Measurements from ENCODE around the gene ERN1. TPM values are rescaled to one million over a fixed set of nuclear protein-coding genes. Genes with fewer than 3 reads are reported as not detected.

ERN1 gene
- total RNA-seq, 1 experiment from 2014 or later = 3.8 TPM

DNA sequence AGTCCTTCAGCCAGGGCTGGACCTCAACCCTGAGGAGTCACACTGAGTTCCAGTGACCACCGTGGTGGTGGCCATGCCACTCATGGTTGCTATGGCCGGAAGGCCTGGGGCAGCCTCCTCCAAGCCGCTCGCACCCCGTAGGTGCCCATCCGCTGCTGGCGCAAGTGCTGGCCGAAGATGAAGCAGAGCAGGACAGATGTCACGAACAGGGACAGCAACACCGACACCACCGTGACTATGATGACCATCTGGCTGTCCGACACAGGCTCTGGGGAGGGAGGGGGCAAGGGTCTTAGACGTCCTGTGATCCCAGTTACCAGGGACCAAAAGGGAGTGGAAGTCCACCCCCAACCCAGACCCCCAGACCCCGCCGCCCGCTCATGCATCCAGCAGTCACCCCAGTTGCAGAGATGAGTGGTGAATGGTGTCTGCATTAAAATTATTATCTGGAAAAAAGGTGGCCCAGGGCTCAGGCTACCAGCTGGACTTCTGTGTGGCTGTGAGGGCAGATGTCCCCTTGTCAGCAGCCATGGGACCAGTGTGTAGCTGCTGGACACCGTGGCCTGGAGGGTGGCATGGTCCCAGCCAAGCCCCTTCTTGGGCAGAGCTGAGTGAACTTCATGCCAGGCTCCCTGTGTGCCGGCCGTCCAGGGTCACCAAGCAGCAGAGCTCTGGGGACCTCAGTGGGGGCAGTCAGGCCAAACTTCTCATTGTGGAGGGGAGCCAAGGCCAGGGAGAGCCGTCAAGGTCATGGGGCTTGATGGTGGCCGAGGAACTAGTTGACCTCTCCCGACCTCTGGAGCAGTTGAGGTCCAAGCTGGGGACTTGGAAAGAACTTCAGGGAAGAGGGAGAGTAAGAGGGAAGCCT is 127.1 kb downstream of the ERN1 start:
- in situ Hi-C loops (cut with HindIII; ENCODE audit: low sequenced_read_pairs) = no loop called here
- DNase-seq (ENCODE audit: low spot score) = no peak

DNA sequence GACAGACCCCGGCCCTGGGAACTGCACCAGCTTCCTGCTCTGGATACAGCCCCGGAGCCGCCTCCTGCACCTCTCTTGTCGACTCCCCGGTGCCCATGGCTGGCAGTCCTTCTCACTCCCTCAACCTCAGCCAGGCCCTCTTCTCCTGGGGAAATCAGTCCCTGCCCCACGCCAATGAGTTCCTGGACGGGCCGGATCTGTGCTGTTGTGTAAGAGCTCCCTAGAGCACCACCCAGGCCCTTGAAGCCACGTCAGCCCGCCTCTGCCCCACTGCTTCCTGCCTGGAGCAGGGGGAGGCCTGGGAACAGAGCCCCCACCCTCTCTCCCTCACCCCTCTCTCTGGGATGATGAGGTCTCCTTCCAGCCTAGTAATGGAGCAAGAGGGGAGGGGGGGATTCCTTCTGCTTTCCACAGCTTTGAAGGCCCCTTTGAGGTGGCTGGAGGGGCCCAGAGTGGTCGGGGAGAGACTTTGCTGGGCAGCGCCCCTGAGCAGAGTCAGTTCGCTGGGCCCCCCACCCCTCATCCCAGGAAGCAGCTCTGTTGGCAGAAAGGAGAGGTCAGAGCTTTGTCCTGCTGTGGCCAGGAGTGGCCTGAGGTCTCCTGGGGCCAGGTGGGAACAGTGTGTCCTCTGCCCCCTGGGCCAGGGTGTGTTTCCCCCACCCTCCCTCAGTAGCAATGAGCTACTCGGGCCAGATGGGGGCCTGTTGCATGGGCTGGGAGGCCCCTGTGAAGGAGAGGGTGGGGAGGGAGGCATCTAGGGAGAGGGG is 128.0 kb downstream of the ERN1 start:
- in situ Hi-C loops (cut with HindIII; ENCODE audit: low sequenced_read_pairs) = no loop called here

DNA sequence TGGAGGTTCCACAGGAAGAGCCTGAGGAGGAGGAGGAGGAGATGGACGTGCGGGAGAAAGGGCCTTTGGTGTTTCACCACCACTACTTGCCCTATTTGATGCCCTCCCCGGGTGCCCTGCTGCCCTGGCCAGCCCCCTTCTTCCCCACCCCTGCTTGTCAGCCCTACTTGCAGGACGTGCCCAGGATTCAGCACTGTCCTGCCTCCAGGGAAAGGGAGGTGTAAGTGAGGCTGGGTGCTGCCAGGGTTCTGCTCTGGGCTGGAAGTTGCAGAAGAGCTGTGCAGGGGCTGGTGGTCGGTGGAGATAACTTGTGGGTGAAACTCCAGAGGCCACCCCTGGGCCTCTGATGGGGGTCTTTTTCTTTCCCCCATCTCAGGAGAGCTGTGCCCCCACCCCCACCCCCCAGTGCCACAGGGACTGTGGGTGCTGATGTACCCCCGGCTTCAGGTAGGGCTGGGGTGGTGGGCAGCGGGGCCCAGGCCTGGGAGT is 128.8 kb downstream of the ERN1 start:
- in situ Hi-C loops (cut with HindIII; ENCODE audit: low sequenced_read_pairs) = no loop called here
- no peak for DNase-seq (ENCODE audit: low spot score)

More for the DNA sequence above, 128.0 kb downstream of the ERN1 start:
- no peak for DNase-seq (ENCODE audit: low spot score)

DNA sequence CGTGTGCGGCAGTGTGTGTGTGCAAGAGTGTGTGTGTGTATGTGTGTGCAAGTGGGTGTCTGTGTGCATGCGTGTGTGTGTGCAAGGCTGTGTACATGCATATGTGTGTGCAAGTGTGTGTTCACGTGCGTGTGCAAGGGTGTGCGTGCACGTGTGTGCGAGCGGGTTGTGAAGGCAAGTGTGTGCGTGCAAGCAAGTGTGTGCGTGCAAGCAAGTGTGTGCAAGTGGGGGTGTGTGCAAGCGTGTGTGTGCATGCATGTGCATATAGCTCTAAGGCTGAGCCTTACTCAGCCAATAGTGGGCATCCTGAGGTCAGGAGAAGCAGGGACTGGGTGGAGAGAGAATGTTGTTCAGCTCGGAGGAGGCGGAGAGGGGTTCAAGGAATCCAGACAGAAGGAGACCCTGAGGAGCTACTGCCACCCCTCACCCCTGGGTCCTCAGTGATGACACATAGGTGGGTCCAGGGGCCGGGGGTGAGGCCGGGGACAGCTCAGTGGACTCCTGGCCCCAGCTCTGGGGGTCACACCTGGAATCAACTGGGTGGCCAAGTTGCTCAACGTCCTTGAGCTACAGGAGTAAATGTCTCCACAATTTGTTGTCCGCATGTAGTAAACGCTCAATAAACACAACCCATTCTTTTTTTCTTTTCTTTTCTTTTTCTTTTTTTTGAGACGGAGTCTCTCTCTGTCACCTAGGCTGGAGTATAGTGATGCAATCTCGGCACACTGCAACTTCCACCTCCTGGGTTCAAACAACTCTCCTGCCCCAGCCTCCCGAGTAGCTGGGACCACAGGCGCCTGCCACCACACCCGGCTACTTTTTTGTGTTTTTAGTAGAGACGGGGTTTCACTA is 130.0 kb downstream of the ERN1 start:
- in situ Hi-C loops (cut with HindIII; ENCODE audit: low sequenced_read_pairs) = no loop called here
- DNase-seq (ENCODE audit: low spot score) = no peak

DNA sequence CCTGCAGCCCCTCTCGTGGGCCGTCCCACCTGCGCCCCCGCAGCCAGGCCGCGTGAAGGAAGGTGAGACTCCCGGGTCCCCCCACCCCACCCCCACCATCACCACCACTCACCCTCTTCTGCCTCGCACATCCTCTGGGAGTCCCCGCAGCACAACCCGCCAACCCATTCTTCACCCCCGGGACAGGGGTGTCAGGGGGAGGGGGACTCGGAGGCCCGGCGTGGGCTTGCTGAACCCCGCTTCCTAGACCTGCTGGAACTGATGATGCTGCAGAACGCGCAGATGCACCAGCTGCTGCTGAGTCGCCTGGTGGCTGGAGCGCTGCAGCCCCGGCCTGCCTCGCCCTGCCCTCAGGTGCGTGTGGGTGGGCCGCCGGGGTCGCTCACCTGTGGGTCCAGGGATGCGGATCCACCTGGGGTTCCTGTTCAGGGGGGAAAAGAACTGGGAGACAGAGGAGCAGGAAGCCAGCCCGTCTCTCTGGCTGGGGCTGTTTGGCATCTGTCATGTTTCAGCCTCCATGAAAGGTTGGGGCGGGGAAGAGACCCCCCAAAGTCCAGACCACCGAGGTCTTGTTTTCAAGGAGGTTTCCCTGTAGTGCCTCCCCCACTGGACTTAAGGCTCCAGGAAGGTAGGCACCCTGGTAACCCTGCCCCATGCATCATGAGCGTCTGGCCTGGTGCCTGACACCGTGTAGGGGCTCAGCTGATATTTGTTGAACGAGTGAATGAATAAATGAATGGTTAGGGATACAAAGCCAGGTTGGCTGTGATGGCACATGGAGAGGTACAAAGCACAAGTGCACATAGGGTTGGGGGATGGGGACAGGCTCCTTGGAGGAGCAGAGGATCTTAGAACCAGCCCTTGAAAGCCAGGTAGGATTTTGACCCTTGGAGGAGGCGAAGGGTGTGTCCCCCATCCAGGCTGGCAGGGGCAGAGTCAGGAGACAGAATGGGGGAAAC is 130.9 kb downstream of the ERN1 start:
- no peak for DNase-seq (ENCODE audit: low spot score)
- in situ Hi-C loops (cut with HindIII; ENCODE audit: low sequenced_read_pairs) = no loop called here

DNA sequence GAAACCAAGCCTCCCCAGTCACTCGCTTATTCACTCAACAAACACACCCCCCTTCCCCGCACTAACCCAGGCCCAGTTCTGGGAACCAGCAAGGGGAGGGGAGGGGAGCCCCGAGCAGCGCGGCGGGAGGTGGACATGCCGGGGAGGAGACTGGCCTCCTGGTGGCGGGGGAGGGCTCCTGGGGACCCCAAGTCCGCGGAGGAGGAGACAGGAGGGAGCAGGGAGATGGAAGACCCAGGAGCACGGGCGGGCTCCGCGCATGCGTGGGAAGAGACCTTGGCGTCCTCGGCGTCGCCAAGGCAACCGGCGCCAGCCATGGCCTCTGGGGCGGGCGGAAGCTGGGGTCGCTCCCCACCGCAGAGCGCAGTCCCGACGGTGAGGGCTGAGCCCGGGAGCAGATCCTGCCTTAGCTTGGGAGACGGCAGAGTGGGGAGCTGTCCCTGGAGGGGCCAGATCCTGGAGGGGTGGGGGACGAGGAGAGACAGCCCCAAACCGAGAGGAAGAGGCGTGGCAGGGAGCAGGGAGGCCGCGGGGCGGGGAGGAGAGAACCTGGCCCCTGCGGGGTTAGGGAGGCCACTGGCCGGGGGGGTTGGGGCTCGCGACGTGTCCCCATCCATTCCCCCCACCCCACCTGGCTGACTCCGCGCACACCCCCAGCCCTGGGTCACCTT is 131.8 kb downstream of the ERN1 start, which contains the start of gene PRR29:
Gene PRR29, plus strand, starts transcription at position 302 of the 671 bp plus-strand sequence. Its CDS starts 14 bp downstream, at position 316.
- in situ Hi-C loops (cut with HindIII; ENCODE audit: low sequenced_read_pairs) = no loop called here
- peak; percentile 37 for DNase-seq (ENCODE audit: low spot score)

DNA sequence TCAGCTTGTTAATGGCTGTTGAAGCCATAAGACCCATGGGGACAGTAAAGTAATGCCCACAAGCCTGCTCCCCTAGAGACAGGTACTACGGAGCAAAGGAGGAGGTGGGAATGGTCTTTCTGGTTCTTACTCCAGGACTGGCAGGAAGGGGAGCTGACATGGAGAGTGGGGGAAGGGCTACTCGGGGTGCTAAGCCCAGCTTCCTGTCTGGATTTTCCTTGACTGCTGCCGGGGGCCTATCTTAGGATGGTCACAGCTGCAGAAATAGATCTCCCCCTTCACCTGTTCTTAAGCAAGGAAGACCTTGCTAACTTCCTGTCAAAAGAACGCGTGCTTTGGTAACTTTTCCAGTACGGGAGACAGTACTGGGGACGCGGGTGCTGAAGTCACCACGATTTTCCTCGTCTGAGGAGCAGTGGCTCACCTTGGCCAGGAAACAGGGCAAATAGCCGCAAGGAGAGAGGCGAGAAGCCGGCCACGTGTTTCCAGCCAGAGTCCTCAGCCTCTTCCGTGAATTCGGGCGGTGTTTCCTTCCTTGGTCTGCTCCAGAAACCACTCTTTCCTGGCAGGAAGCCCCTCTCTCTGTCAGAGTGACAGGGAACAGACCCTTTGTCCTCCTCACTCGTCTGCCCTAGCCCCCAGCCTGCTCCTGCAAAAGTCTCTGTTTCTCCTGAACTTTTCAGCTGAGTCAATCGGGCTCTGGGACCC is 132.4 kb downstream of the ERN1 start:
- in situ Hi-C loops (cut with HindIII; ENCODE audit: low sequenced_read_pairs) = no loop called here
- DNase-seq (ENCODE audit: low spot score) = no peak

DNA sequence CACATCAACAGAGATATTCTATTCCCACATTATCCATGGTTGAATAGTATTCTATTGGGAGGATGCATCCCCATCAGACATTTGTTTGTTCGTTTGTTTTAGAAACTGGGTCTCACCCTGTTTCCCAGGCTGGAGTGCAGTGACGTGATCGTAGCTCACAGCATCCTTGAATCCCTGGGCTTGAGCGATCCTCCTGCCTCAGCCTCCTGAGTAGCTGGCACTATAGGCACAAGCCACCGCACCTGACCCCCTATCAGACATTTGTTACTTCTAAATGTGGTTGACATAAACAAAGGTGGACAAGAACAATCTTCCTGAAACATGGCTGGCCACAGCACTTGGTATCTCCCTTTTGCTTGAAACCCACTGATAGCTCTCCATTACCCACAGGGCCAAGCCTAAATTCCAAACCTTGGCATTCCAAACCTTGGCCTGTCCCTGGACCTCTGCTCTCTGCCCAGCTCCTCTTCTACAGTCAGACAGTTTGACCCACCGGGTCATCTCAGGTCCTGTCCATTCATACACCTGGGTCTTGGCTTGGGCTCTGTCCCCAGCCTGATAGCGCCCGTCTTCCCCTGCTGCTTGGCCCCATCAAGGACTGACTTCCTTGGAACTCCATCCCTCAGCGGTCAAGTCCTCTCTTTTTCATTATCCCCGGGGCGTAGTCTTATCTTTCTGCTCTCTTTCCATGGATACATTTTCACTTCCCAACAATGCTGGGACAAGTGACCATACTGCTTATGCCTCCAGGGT is 133.3 kb downstream of the ERN1 start:
- in situ Hi-C loops (cut with HindIII; ENCODE audit: low sequenced_read_pairs) = no loop called here
- DNase-seq (ENCODE audit: low spot score) = no peak

DNA sequence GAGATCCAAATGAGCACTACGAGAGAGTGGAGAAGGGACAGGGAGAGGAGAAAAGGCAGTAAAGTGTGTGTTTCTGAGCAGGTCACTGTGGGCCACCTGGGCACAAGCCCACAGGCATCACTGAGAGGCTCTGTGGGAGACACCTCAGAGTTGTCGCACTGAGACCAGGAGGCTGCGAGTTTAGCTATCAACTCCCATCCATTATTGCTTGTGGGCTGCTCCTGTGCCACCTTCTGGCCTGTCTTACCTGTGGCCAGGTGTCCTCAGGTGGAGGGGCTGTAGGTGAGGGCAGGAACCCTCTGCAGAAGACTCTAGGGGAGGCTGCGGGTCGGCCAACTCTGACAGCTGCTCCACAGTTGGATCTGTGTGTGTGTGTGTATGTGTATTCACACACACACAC is 134.3 kb downstream of the ERN1 start:
- in situ Hi-C loops (cut with HindIII; ENCODE audit: low sequenced_read_pairs) = no loop called here

DNA sequence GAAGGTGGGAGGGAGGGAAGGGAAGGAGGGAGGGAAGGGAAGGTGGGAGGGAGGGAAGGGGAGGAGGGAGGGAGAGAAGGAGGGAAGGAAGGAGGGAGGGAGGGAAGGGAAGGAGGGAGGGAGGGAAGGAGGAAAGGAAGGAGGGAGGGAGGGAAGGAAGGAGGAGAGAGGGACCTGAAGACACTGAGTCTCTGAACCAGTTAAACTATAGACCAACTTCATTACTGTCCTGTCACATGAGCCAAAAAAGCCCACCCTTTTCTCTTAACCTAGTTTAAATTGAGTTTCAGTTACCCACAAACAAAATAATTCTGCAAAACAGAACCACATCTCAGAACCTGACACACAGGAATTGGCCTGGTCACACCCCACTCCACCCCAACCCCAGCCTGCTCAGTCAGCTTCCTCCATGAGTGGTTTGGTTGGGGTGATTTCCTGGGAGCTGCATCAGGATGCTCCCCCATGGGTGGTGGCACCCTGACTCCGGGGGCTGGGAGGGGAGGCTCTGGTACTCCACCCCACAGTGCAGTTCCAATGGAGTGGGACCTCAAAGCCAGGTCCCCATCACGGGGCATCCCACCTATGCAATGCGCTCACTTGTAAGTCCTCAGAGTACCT is 136.5 kb downstream of the ERN1 start:
- in situ Hi-C loops (cut with HindIII; ENCODE audit: low sequenced_read_pairs) = no loop called here
- no peak for DNase-seq (ENCODE audit: low spot score)

More for the DNA sequence above, 134.3 kb downstream of the ERN1 start:
- no peak for DNase-seq (ENCODE audit: low spot score)

DNA sequence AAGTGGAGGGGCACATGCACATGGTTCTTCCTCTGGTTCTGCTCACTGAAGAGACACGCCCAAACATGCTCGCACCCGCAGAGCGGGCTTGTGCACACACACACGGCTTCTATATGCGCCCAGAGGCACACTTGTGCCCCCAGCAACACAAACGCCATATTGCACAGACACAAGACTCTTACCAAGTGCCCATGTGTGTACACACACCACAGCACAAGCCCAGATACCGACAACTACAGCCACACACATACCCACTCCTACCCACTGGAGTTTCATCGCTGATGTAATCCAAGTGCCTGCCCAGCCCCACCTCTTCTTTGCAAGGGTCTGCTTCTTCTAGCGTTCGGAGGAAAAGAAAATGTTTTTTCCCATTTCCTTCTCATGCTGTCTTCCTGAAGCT is 138.3 kb downstream of the ERN1 start:
- in situ Hi-C loops (cut with HindIII; ENCODE audit: low sequenced_read_pairs) = no loop called here
- no peak for DNase-seq (ENCODE audit: low spot score)

DNA sequence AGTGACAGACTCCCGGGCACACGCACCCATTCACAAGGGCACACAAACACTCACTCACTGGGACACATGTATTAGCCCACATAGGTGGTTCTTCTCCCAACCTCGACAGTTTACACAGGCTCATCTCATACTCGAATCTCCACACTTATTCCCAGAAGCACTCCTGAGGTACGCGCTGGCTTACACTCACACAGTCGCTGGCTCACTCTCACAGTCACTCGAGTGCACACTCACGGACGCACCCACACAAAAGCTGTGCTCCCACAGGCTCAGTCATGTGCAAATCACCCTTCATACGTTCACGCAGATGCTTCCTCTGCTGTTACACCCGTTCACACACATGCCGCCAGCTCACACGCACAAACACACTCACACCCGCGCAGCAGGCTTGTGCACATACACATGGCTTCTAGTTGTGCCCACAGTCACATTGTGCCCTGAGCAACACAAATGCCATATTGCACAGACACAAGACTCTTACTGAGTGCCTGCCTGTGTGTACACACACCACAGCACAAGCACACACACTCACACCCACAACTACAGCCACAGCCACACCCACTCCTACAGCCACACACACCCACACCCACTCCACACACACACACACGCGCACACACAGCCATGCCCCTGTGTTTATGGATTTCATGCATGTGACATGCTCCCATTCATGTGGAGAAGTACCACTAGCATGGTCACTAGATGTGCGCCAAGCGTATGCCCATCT is 140.2 kb downstream of the ERN1 start:
- no peak for DNase-seq (ENCODE audit: low spot score)

More for the DNA sequence above, 140.2 kb downstream of the ERN1 start:
- in situ Hi-C loops (cut with HindIII; ENCODE audit: low sequenced_read_pairs) = no loop called here

Data from G401 (cell line).